Neural crest cell (in vitro differentiated cells): Measurements from ENCODE around the gene CBLN1. TPM values are rescaled to one million over a fixed set of nuclear protein-coding genes. Genes with fewer than 3 reads are reported as not detected.

Experiments
- DNase-seq: peaks from one replicate; pipeline ENCODE4 v3.0.0; 2021; ENCODE audit warnings: low read depth, mixed read lengths, low spot score
- H3K27ac Mint-ChIP-seq: one replicate; pipeline ENCODE4 v1.8.0; 2021; ENCODE audit warnings: mild to moderate bottlenecking, mixed read lengths; ENCODE audit not compliant: unreplicated experiment
- H3K27me3 Mint-ChIP-seq: 2 replicates; pipeline ENCODE4 v1.8.0; 2021; ENCODE audit warnings: low read depth, mild to moderate bottlenecking, mixed read lengths
- H3K36me3 Mint-ChIP-seq: 2 replicates; pipeline ENCODE4 v1.8.0; 2021; ENCODE audit warnings: low read depth, mild to moderate bottlenecking, mixed read lengths
- H3K4me1 Mint-ChIP-seq: 2 replicates; pipeline ENCODE4 v1.8.0; 2021; ENCODE audit warnings: mixed read lengths
- H3K4me3 Mint-ChIP-seq: one replicate; pipeline ENCODE4 v1.8.0; 2021; ENCODE audit warnings: mild to moderate bottlenecking, mixed read lengths
- H3K9me3 Mint-ChIP-seq: 2 replicates; pipeline ENCODE4 v1.8.0; 2021; ENCODE audit warnings: mixed read lengths
- CTCF ChIP-seq: fragments of 200-600 bp; sonication (generic); conservative IDR thresholded peaks from 2 replicates; pipeline ENCODE4 v1.5.0; 2021; ENCODE audit warnings: antibody characterized with exemption, mild to moderate bottlenecking
- total RNA-seq: library from RNA; stranded (reverse); gene quantifications from 2 replicates; pipeline ENCODE4 v1.2.1, GENCODE V29; 2021

Gene CBLN1
- total RNA-seq, 1 donor from 2014 or later = 0.61 TPM

- Mint-ChIP-seq H3K27me3 (peaks cover 90% of the 10 kb centered on the region), H3K9me3 (no peaks in the 10 kb centered on the region), H3K4me3 (no peak overlapping the region), H3K36me3 (no peaks in the 10 kb centered on the region), H3K4me1 (no peaks in the 10 kb centered on the region), H3K27ac (no peak overlapping the region)
- TF ChIP-seq CTCF = no peak
- DNase-seq = no peak
These were observed 13.0 kb downstream of the CBLN1 start for GRCh38 chr16:49268667-49269066.

- Mint-ChIP-seq H3K4me1 (no peaks in the 10 kb centered on the region), H3K27me3 (peaks cover 87% of the 10 kb centered on the region), H3K9me3 (no peaks in the 10 kb centered on the region), H3K27ac (no peak overlapping the region), H3K36me3 (no peaks in the 10 kb centered on the region), H3K4me3 (no peak overlapping the region)
- DNase-seq = no peak
- TF ChIP-seq CTCF = no peak
These were observed 19.1 kb downstream of the CBLN1 start for GRCh38 chr16:49262501-49262900.

- peaks cover 84% of the 10 kb centered on the region for H3K27me3 Mint-ChIP-seq
- TF ChIP-seq CTCF = no peak
- no peak for DNase-seq
- no peaks in the 10 kb centered on the region for H3K9me3 Mint-ChIP-seq
- no peak overlapping the region for H3K4me3 Mint-ChIP-seq
- H3K4me1 Mint-ChIP-seq = no peaks in the 10 kb centered on the region
- H3K36me3 Mint-ChIP-seq = no peaks in the 10 kb centered on the region
- no peak overlapping the region for H3K27ac Mint-ChIP-seq
These were observed 19.7 kb downstream of the CBLN1 start for GRCh38 chr16:49261930-49262329.

- Mint-ChIP-seq H3K27me3 (peaks cover 80% of the 10 kb centered on the region), H3K4me3 (no peak overlapping the region), H3K36me3 (no peaks in the 10 kb centered on the region), H3K9me3 (no peaks in the 10 kb centered on the region), H3K4me1 (no peaks in the 10 kb centered on the region), H3K27ac (no peak overlapping the region)
- no peak for TF ChIP-seq CTCF
- DNase-seq = no peak
These were observed 20.6 kb downstream of the CBLN1 start for GRCh38 chr16:49260956-49261530.

DNA sequence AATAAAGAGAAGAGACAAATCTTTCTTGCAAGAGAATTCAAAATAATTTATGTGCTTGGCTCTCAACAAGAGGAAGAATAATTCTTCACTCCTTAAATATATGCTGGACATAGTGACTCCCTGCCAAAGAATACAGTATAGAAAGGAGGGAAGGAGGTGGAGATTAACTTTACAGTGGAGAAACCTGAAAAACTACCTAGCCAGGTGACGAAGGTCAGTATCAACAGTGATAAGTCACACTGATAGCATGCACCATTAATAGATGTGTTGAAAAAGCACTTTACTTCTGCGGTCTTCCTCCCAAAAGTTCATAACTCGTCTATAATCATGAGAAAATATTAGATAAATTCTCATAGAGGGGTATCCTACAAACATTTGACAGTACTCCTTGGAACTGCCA is 21.4 kb downstream of the CBLN1 start:
- no peak overlapping the region for H3K27ac Mint-ChIP-seq

More for the DNA sequence above, 21.4 kb downstream of the CBLN1 start:
- DNase-seq = no peak
- no peak for TF ChIP-seq CTCF
- H3K27me3 Mint-ChIP-seq = peaks cover 81% of the 10 kb centered on the region
- no peaks in the 10 kb centered on the region for H3K9me3 Mint-ChIP-seq
- no peaks in the 10 kb centered on the region for H3K36me3 Mint-ChIP-seq
- H3K4me3 Mint-ChIP-seq = no peak overlapping the region
- H3K4me1 Mint-ChIP-seq = no peaks in the 10 kb centered on the region
